ENCODE results near the gene PRR36. TPM values are rescaled to one million over a fixed set of nuclear protein-coding genes. Genes with fewer than 3 reads are reported as not detected.

Gene PRR36
- total RNA-seq, 4 donors from 2014 or later = 0.35 to 0.85 TPM; not detected in 2

- H3K4me3 ChIP-seq = peak overlapping the region in 1 of 2 donors; percentile 20
- TF ChIP-seq, protein P1, sequence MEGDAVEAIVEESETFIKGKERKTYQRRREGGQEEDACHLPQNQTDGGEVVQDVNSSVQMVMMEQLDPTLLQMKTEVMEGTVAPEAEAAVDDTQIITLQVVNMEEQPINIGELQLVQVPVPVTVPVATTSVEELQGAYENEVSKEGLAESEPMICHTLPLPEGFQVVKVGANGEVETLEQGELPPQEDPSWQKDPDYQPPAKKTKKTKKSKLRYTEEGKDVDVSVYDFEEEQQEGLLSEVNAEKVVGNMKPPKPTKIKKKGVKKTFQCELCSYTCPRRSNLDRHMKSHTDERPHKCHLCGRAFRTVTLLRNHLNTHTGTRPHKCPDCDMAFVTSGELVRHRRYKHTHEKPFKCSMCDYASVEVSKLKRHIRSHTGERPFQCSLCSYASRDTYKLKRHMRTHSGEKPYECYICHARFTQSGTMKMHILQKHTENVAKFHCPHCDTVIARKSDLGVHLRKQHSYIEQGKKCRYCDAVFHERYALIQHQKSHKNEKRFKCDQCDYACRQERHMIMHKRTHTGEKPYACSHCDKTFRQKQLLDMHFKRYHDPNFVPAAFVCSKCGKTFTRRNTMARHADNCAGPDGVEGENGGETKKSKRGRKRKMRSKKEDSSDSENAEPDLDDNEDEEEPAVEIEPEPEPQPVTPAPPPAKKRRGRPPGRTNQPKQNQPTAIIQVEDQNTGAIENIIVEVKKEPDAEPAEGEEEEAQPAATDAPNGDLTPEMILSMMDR (IDR thresholded peaks at IDR 0.05) = peak; percentile 54 to 81 (median 78)
- peak in 1 of 2 donors; percentile 28 for TF ChIP-seq POLR2A (IDR thresholded peaks at IDR 0.05)
- H3K27ac ChIP-seq = peak overlapping the region; percentile 13 to 60
- no peaks in the 10 kb centered on the region for H3K9me3 ChIP-seq
- DNase-seq = peak; percentile 61 to 62
- H3K36me3 ChIP-seq = no peaks in the 10 kb centered on the region
- intact Hi-C loops (cut with DNase I; ENCODE audit: low total_unique reads) = no loop called here
- peaks cover 14 to 35% of the 10 kb centered on the region in 2 donors for H3K4me1 ChIP-seq
- H3K27me3 ChIP-seq = peaks cover 6 to 7% of the 10 kb centered on the region in 2 donors
These were observed 43.3 kb upstream of the PRR36 start for GRCh38 chr19:7917267-7918061.

DNA sequence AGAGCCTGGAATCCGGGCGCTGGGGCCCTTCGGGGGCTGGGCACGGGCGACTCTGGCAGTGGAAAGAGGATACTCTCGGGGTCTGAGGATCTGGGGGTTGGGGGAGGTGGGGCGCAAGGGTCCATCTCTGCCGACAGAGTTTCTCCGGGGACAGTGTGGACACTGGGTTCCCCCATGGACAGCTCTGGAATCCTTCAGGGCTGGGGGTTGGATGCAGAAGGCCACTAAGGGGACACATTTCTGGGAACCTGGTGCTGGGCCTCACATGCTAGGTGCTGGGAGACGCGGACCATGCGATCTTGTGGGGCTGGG, 42.7 kb upstream of the PRR36 start:
- no peak for DNase-seq
- Histone ChIP-seq H3K27me3 (peaks cover 6 to 7% of the 10 kb centered on the region in 2 donors), H3K4me3 (peak overlapping the region in 1 of 2 donors; percentile 14), H3K4me1 (peaks cover 8 to 29% of the 10 kb centered on the region in 2 donors), H3K9me3 (no peaks in the 10 kb centered on the region), H3K36me3 (no peaks in the 10 kb centered on the region), H3K27ac (peak overlapping the region; percentile 13 to 60)
- TF ChIP-seq, protein P1 (IDR thresholded peaks at IDR 0.05) = no peak
- no peak for TF ChIP-seq POLR2A (IDR thresholded peaks at IDR 0.05)
- intact Hi-C loops (cut with DNase I; ENCODE audit: low total_unique reads) = no loop called here

- H3K9me3 ChIP-seq = no peaks in the 10 kb centered on the region
- H3K4me1 ChIP-seq = peaks cover 2 to 24% of the 10 kb centered on the region in 2 donors
- DNase-seq = no peak
- TF ChIP-seq POLR2A (IDR thresholded peaks at IDR 0.05) = no peak
- TF ChIP-seq, protein P1 (IDR thresholded peaks at IDR 0.05) = peak in 1 of 4 experiments; percentile 2
- H3K4me3 ChIP-seq = peak overlapping the region in 1 of 2 donors; percentile 14
- H3K27ac ChIP-seq = peak overlapping the region in 1 of 2 donors; percentile 60
- intact Hi-C loops (cut with DNase I; ENCODE audit: low total_unique reads) = no loop called here
- peaks cover 6 to 7% of the 10 kb centered on the region in 2 donors for H3K27me3 ChIP-seq
- H3K36me3 ChIP-seq = no peaks in the 10 kb centered on the region
These were observed 42.1 kb upstream of the PRR36 start for GRCh38 chr19:7916103-7916954.

GRCh38 chr19:7915250-7916102, 41.3 kb upstream of the PRR36 start:
- intact Hi-C loops (cut with DNase I; ENCODE audit: low total_unique reads) = no loop called here
- TF ChIP-seq, protein P1 (IDR thresholded peaks at IDR 0.05) = no peak
- TF ChIP-seq POLR2A (IDR thresholded peaks at IDR 0.05) = no peak
- Histone ChIP-seq H3K4me1 (peaks cover 0 to 23% of the 10 kb centered on the region in 2 donors), H3K9me3 (no peaks in the 10 kb centered on the region), H3K36me3 (no peaks in the 10 kb centered on the region), H3K4me3 (no peak overlapping the region), H3K27me3 (peaks cover 6 to 7% of the 10 kb centered on the region in 2 donors), H3K27ac (no peak overlapping the region)
- peak in 1 of 2 donors; percentile 12 for DNase-seq

All from uterus (tissue), 4 donors.